Myocyte (in vitro differentiated cells): ENCODE measurements around the gene CLCN4. TPM values are rescaled to one million over a fixed set of nuclear protein-coding genes. Genes with fewer than 3 reads are reported as not detected.

Experiments used
- DNase-seq: peaks from one replicate; pipeline ENCODE4 v3.0.0-alpha.2; 2012; ENCODE audit warnings: low read depth
- total RNA-seq: library from RNA; depleted of rRNA; stranded (reverse); fragments of >200 nt; gene quantifications from 2 replicates; pipeline ENCODE4 v1.2.3, GENCODE V29; 2014

CLCN4 gene
- total RNA-seq, 1 donor from 2014 or later, result 19.1 TPM

GRCh38 chrX:10193587-10193986 lies 36.8 kb downstream of the CLCN4 start:
- DNase-seq, result no peak

- no peak for DNase-seq
These were observed 38.6 kb downstream of the CLCN4 start for GRCh38 chrX:10195425-10195824.

- no peak for DNase-seq
These were observed 39.2 kb downstream of the CLCN4 start for GRCh38 chrX:10195947-10196346.

- DNase-seq, result no peak
These were observed 40.8 kb downstream of the CLCN4 start for GRCh38 chrX:10197279-10198210.

- DNase-seq, result no peak
These were observed 41.5 kb downstream of the CLCN4 start for GRCh38 chrX:10198254-10198653.

- no peak for DNase-seq
These were observed 42.4 kb downstream of the CLCN4 start for GRCh38 chrX:10199212-10199611.

GRCh38 chrX:10203617-10204016 lies 46.8 kb downstream of the CLCN4 start:
- DNase-seq, result no peak

GRCh38 chrX:10206317-10206716 lies 49.5 kb downstream of the CLCN4 start:
- no peak for DNase-seq

GRCh38 chrX:10208281-10208856 lies 51.6 kb downstream of the CLCN4 start:
- DNase-seq, result no peak

GRCh38 chrX:10208953-10209352 lies 52.2 kb downstream of the CLCN4 start:
- DNase-seq, result no peak

- DNase-seq, result no peak
These were observed 55.6 kb downstream of the CLCN4 start for GRCh38 chrX:10212395-10212794.

- DNase-seq, result no peak
These were observed 56.9 kb downstream of the CLCN4 start for GRCh38 chrX:10213716-10214115.

GRCh38 chrX:10216208-10216607 lies 59.4 kb downstream of the CLCN4 start:
- no peak for DNase-seq

GRCh38 chrX:10217198-10217597 lies 60.4 kb downstream of the CLCN4 start:
- DNase-seq, result no peak

- DNase-seq, result no peak
These were observed 64.9 kb downstream of the CLCN4 start for GRCh38 chrX:10221651-10222050.

- DNase-seq, result no peak
These were observed 66.5 kb downstream of the CLCN4 start for GRCh38 chrX:10223276-10223675.

- DNase-seq, result no peak
These were observed 67.0 kb downstream of the CLCN4 start for GRCh38 chrX:10223781-10224180.

GRCh38 chrX:10230222-10230621 lies 73.4 kb downstream of the CLCN4 start:
- DNase-seq, result no peak

- DNase-seq, result no peak
These were observed 74.7 kb downstream of the CLCN4 start for GRCh38 chrX:10231461-10231860.

GRCh38 chrX:10233173-10233572 lies 76.4 kb downstream of the CLCN4 start:
- DNase-seq, result peak; percentile 73

GRCh38 chrX:10233696-10234095 lies 76.9 kb downstream of the CLCN4 start:
- DNase-seq, result no peak

GRCh38 chrX:10235851-10236250 lies 79.1 kb downstream of the CLCN4 start:
- DNase-seq, result peak; percentile 82

GRCh38 chrX:10237241-10237640 lies 80.5 kb downstream of the CLCN4 start:
- no peak for DNase-seq
